ENCODE data around the gene UFSP2.
"Not testable (repeated sequence)": the region's sequence is repeated elsewhere in the genome, so short reads cannot be mapped to it uniquely, and the experiment has no call there.

UFSP2 gene

DNA sequence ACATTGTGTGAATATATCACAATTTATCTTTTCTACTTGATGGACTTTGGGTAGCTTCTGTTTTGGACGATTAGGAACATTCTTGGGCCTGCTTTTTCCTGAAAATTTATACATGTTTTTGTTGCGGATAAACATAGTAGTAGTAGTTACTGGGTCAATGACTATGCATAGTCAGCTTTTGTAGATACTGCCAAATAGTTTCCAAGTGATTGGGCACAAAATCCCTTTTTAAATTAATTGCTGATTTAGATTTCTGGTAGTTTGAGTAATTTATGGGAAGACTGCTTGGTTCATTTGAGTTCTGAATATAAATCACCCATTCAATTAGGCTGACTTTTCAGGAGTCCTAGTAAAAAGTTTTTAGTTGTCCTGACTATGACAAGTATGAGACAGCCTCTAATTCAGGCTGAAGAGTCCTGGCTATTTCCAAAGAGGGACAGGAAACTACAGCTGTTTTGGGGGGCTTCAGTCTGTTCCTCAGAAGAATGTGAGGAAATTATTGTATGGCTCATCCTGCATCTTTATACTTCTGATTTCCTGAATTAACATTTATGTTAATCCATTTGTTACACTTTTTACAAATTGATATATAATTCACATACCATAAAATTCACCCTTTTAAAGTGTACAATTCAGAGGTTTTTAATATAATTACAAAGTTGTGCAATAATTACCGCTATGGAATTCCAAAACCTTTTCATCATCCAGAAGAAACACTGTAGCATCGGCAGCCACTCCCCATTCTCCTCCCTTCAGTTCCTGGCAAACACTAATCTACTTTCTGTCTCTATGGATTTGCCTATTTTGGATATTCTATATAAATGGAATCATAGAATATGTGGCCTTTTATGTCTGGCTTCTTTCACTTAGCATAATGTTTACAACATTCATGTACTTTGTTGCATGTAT, 44.2 kb downstream of the UFSP2 start:
- DNase-seq, result no peak

DNA sequence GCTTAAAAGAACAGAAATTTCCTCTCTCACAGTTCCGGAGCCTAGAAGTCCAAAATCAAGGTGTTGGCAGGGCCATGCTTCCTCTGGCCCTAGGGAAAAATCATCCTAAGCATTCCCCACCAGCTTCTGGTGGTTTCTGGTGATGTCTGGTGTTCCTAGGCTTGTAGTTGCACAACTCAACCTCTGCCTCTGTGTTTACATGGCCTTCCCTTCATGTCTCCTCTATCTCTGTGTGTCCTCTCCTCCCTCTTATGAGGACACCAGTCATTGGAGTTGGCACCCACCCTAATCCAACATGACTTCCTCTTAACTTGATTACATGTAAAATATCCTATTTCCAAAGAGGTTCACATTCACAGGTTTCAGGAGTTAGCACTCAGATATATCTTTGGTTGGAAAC, 45.4 kb downstream of the UFSP2 start:
- DNase-seq, result no peak

- no peak for DNase-seq
Measured at GRCh38 chr4:185379326-185380295, 46.2 kb downstream of the UFSP2 start.

- no peak for DNase-seq
Measured at GRCh38 chr4:185378264-185378663, 47.5 kb downstream of the UFSP2 start.

DNA sequence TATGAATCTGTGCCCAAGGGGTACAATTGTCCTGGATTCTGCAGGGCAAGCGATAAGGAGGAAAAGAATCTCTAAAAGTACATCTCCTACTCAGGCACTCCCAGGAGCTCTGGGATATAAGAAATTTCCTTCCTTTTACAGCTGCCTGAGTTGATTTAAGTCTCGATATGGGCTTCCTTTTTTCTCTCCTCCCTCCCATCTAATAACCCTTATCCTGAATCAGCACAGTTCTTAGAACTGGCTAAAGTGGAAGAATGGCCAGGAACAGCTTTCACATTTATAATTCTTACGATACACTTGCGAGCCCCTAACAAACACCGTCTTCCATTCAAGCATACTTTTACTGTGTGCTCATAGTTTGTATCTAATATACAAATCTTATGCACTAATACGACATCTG, 51.2 kb downstream of the UFSP2 start:
- no peak for DNase-seq

DNA sequence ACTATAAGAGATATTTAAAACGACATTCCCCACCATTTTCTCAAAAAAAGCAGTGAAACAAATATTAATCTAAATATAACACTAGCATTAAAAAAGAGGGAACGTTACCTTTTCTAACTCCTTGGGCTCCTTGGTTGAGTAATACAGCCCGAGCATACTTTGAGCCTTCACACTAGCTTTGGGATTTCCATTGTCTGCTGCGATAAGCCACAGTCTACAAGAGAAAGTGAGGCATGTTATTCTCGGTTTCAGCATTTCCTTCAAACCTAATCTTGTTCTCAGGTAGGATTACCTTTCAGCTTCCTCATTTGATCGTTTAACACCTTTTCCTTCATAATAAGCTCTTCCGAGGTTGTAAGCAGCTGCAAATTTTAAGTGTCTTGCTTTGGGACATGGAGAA, 51.7 kb downstream of the UFSP2 start:
- DNase-seq, result no peak

DNA sequence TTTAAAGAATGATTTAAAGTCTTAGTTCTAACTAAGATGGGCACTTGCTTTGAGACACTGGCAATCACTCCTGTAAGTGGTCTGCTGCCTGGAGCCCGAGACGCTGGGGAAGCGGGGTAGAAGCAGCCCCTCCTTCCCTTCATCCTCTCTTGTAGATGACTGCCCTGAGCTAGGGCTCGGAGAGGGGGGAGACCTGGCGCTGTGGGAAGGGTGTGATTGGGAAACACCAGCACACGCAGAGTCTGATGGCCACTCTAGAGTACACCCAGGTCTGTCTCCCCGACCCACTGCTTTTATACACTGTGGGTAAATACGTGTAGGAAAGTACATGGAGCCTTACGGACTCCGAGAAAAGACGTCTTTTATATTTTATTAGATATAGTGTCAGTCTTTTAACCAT, 54.1 kb downstream of the UFSP2 start:
- no peak for DNase-seq

DNA sequence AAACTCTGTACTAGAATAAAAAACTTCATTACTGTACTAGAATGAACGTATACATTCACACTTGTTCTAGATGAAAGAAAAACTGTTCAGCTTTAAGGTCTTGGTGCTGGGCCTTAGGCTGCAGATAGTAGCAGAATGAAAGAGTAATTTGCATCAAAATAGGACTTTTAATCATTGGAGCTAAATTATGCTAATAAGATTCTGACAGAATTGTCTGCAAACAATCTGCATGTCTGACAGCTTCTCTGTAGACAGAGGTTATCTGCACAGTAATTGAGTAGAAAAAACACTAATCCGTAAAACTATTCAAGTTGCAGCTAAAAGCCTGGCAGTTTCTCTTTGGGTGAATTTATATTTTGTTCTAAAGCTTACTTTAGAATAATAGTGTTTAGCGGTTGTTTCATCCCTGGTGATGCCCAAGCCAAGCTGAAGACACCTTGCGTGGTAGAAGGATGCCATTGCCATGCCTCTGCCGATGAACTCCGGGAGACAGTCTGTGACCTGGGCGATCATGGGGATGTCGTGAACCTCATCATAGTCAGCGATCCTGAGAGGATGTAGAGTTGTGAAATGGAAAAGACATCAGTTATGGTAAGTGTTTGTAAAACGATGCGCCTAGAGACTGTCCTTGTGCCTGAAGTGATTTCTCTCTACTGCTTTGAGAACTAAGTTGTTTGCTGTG, 55.4 kb downstream of the UFSP2 start:
- DNase-seq, result no peak

DNA sequence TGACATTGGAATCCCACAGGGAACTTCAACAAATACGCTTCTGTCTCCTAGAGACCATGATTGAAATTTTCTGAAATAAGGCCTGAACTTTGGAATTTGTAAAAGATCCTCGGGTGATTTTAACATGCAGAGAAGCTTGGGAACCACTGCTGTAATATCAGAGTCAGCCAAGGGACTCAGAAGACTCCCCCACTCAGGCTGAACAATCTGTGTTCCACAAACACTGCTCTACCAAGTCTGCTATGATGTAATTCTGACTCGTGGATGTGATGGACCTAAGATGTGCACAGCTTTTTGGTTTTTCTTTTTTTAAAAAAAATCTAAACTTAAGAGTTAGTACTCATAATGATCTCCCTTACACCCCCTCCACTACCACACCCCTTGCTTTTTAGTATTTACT, 56.0 kb downstream of the UFSP2 start:
- no peak for DNase-seq

DNA sequence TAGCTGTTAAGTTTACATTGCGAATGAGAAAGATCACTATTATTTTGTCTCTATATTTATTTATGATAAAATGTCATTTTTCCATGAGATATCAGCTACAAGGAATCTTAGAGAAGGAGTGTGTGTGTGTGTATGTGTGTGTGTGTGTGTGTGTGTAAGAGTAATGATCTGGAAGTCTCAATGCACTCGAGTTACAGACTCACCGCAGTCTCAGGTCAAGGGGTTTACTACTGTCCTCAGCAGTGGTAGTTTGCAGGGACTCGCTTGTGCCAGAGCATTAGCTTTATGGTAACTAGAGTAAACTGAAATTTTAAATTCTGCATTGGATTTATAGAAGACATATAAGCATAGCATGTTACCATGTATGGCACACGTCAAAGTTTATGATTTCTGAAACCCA, 60.9 kb downstream of the UFSP2 start:
- DNase-seq, result no peak

DNA sequence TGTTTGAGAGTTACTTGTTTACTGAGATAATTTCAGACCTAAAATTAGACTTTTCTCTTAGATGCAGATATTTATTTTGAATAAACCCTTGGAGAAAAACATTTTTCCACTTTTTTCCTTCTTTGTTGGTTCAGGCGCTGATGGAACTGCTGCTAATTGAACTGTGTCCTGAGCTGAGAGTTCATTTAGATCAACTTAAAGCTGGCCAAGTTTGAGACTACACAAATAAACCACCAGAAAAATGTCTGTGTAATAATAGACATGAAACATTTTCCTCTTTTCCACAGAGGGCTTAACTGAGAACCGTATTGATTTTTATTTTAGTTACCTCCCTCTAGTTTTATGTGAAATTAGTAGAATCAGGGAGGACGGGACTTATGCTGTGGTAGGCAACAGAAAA, 62.5 kb downstream of the UFSP2 start:
- no peak for DNase-seq

DNA sequence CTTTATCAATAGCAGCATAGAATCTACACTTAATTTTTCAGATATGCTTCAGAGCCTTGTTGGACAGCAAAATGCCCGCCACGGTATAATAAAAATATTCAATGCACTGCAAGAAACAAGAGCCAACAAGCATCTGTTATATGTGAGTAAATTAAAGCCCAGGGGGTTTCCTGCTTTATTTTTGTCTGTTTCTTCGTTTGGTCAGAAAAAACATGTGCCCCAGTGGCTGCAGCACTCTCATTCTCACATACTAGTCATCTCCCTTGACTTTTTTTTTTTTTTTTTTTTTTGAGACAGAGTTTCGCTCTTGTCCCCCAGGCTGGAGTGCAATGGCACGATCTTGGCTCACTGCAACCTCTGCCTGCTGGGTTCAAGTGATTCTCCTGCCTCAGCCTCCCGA, 63.2 kb downstream of the UFSP2 start:
- DNase-seq, result not testable (repeated sequence)

GRCh38 chr4:185361872-185362271, 63.9 kb downstream of the UFSP2 start:
- DNase-seq, result no peak

- no peak for DNase-seq
Measured at GRCh38 chr4:185359767-185360446, 65.9 kb downstream of the UFSP2 start.

DNA sequence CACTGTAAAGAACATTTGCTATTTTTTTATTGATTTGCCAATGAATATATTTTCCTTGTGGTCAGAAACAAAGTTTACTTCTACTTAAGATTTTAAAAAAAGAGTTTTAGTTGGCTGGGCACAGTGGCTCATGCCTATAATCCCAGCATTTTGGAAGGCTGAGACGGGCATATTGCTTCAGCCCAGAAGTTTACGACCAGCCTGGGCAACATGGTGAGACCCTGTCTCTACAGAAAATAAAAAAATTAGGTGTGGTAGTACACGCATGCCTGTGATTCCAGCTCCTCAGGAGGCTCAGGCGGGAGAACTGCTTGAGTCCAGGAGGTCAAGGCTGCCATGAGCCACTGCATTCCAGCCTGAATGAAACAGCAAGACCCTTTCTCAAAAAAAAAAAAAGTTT, 66.8 kb downstream of the UFSP2 start:
- DNase-seq, result no peak

DNA sequence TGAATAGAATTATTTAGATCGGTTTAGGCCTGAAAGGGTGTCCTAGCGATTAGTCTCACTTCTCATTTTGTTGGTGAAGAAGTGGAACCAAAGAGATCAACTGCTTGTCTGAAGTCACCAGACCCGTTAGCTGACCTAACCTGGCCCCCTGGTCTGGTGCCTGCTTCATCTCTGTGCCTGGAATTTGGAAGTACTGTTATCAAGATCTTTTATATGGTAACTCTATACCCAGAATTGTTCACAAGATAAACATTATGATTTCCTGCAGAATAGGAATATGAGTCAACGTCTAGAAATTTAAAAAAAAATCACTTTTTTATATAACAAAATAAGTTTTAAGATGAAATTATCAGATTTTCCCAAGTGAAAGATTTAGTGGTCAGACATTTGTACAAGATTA, 67.2 kb downstream of the UFSP2 start:
- DNase-seq, result no peak

- DNase-seq, result no peak
Measured at GRCh38 chr4:185357733-185358440, 67.9 kb downstream of the UFSP2 start.

- no peak for DNase-seq
Measured at GRCh38 chr4:185357211-185357610, 68.6 kb downstream of the UFSP2 start.

- DNase-seq, result no peak
Measured at GRCh38 chr4:185352741-185353140, 73.0 kb downstream of the UFSP2 start.

DNA sequence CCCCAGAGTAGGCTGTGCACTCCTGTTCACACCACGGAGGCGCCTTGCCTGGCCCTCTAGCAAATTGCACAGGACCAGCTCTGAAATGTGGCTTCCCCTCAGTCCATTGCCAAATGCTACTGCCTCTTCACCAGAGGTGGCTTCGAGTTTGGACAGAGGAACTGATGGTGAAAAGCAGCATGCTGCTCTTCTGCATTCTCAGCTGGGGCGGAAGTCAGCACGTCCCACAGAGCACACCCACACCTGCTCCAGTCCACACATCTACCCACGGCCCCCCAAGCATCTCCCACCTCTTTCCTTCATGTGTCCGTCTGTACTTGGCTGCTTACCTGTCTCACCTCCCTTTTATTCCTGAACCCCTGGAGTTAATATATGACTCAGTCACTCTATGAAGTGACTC, 73.6 kb downstream of the UFSP2 start:
- DNase-seq, result no peak

- no peak for DNase-seq
Measured at GRCh38 chr4:185351691-185352090, 74.1 kb downstream of the UFSP2 start.

All from activated gamma-delta T cell (primary cell).